OCI-LY3 (cell line): Measurements from ENCODE around the gene ARFGAP2.

Experiments
- H2AFZ ChIP-seq: fragments of 200-600, 300-600 bp; shearing (Covaris generic); 2 replicates; pipeline ENCODE4 v1.6.0; 2014; ENCODE audit warnings: antibody characterized with exemption, low read depth, low read length
- H3K27ac ChIP-seq: fragments of 200-600, 300-600 bp; sonication (generic); 2 replicates; pipeline ENCODE4 v1.5.1; 2014; ENCODE audit warnings: mild to moderate bottlenecking, low read length, moderate library complexity, mixed read lengths
- H3K27me3 ChIP-seq: fragments of 200-600, 300-600 bp; sonication (generic); 2 replicates; pipeline ENCODE4 v1.6.1; 2014; ENCODE audit warnings: low read depth, low read length, mixed read lengths
- H3K36me3 ChIP-seq: fragments of 200-600, 300-600 bp; sonication (generic); replicated peaks from 2 replicates; pipeline ENCODE3; 2014; ENCODE audit warnings: low read depth, low read length, mixed read lengths
- H3K4me1 ChIP-seq: fragments of 300-600, 200-600 bp; sonication (generic); 2 replicates; pipeline ENCODE4 v1.6.1; 2014; ENCODE audit warnings: low read length, mixed read lengths
- H3K4me2 ChIP-seq: fragments of 200-600, 300-600 bp; sonication (generic); 2 replicates; pipeline ENCODE4 v1.6.1; 2014; ENCODE audit warnings: low read length, mixed read lengths
- H3K4me3 ChIP-seq: fragments of 300-600, 200-600 bp; sonication (generic); 2 replicates; pipeline ENCODE4 v1.5.1; 2014; ENCODE audit warnings: antibody characterized with exemption, mild to moderate bottlenecking, low read length, moderate library complexity
- H3K79me2 ChIP-seq: fragments of 300-600, 200-600 bp; shearing (Covaris generic); 2 replicates; pipeline ENCODE4 v1.6.1; 2014; ENCODE audit warnings: mild to moderate bottlenecking, low read length, mixed read lengths
- H3K9ac ChIP-seq: fragments of 300-600, 200-600 bp; shearing (Covaris generic); 2 replicates; pipeline ENCODE4 v1.6.0; 2014; ENCODE audit warnings: mild to moderate bottlenecking, low read length, moderate library complexity
- H3K9me3 ChIP-seq: fragments of 200-600, 300-600 bp; shearing (Covaris generic); 2 replicates; pipeline ENCODE4 v1.6.1; 2014; ENCODE audit warnings: low read length, mixed read lengths; ENCODE audit not compliant: insufficient read depth
- H4K20me1 ChIP-seq: fragments of 200-600, 300-600 bp; sonication (generic); 2 replicates; pipeline ENCODE4 v1.6.1; 2016; ENCODE audit warnings: low read length, mixed read lengths; ENCODE audit not compliant: insufficient read depth
- CTCF ChIP-seq: fragments of 200-600, 300-600 bp; sonication (generic); IDR thresholded peaks from 2 replicates; pipeline ENCODE4 v1.5.1; 2014; ENCODE audit warnings: antibody characterized with exemption, low read length, low read depth
- EZH2phosphoT487 ChIP-seq: fragments of 200-600 bp; shearing (Covaris generic); IDR thresholded peaks from 2 replicates; pipeline ENCODE4 v1.6.1; 2018; ENCODE audit warnings: antibody characterized with exemption, mixed run types, low read depth

ARFGAP2 gene

GRCh38 chr11:47163898-47164297 lies 12.8 kb downstream of the ARFGAP2 start:
- H3K79me2 ChIP-seq: peaks cover 9% of the 10 kb centered on the region; the same call in 1 of the 2 replicates
- H3K27me3 ChIP-seq: no peaks in the 10 kb centered on the region
- H3K9ac ChIP-seq: no peak overlapping the region
- H4K20me1 ChIP-seq: peaks cover 10% of the 10 kb centered on the region
- TF ChIP-seq EZH2phosphoT487 (no peak), CTCF (no peak)
- no peak overlapping the region for H3K4me3 ChIP-seq
- no peaks in the 10 kb centered on the region for H3K4me1 ChIP-seq
- no peak overlapping the region for H3K4me2 ChIP-seq
- H2AFZ ChIP-seq: no peak overlapping the region
- peaks cover 33% of the 10 kb centered on the region for H3K36me3 ChIP-seq
- no peak overlapping the region for H3K27ac ChIP-seq
- H3K9me3 ChIP-seq: no peaks in the 10 kb centered on the region

- no peak overlapping the region for H3K4me2 ChIP-seq
- peaks cover 29% of the 10 kb centered on the region for H3K36me3 ChIP-seq
- no peak overlapping the region for H3K9ac ChIP-seq
- H3K27ac ChIP-seq: no peak overlapping the region
- no peaks in the 10 kb centered on the region for H3K9me3 ChIP-seq
- no peaks in the 10 kb centered on the region for H3K27me3 ChIP-seq
- peaks cover 10% of the 10 kb centered on the region for H4K20me1 ChIP-seq
- no peak overlapping the region for H2AFZ ChIP-seq
- H3K79me2 ChIP-seq: peaks cover 5% of the 10 kb centered on the region; the same call in 1 of the 2 replicates
- no peaks in the 10 kb centered on the region for H3K4me1 ChIP-seq
- H3K4me3 ChIP-seq: no peak overlapping the region
- TF ChIP-seq CTCF (no peak), EZH2phosphoT487 (no peak)
Observed at GRCh38 chr11:47163193-47163592, 13.5 kb downstream of the ARFGAP2 start.

DNA sequence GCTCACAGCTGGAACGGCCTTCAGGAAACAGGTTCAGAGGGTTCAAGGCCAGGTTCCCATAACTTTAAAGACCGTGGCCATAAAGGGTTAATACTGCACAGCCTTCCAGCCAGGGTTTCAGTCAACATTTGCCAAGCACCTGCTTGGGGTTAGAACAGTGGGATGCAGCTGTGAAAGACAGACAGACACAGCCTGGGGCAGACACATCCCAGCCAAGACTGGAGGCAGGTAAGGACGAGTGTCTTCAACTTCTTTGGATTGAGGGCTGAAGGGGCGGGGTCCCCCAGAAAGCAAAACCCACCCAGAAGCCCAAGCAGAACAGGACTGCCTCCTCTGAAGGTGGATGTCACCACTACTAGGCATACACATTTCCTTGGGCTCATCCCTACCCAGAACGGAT lies 14.3 kb downstream of the ARFGAP2 start:
- no peak for TF ChIP-seq CTCF
- TF ChIP-seq EZH2phosphoT487: no peak
- H3K79me2 ChIP-seq: no peaks in the 10 kb centered on the region
- H3K9me3 ChIP-seq: no peaks in the 10 kb centered on the region
- no peak overlapping the region for H3K4me2 ChIP-seq
- no peak overlapping the region for H3K27ac ChIP-seq
- H3K4me3 ChIP-seq: no peak overlapping the region
- no peak overlapping the region for H2AFZ ChIP-seq
- H3K27me3 ChIP-seq: no peaks in the 10 kb centered on the region
- peaks cover 21% of the 10 kb centered on the region for H3K36me3 ChIP-seq
- no peaks in the 10 kb centered on the region for H3K4me1 ChIP-seq
- no peak overlapping the region for H3K9ac ChIP-seq
- peaks cover 10% of the 10 kb centered on the region for H4K20me1 ChIP-seq

GRCh38 chr11:47161890-47162289 lies 14.8 kb downstream of the ARFGAP2 start:
- Histone ChIP-seq H3K27me3 (no peaks in the 10 kb centered on the region), H3K9ac (no peak overlapping the region), H3K4me2 (no peak overlapping the region), H2AFZ (no peak overlapping the region), H4K20me1 (peaks cover 10% of the 10 kb centered on the region), H3K79me2 (no peaks in the 10 kb centered on the region), H3K4me3 (no peak overlapping the region), H3K9me3 (no peaks in the 10 kb centered on the region), H3K4me1 (no peaks in the 10 kb centered on the region), H3K27ac (no peak overlapping the region), H3K36me3 (peaks cover 16% of the 10 kb centered on the region)
- TF ChIP-seq EZH2phosphoT487: no peak
- no peak for TF ChIP-seq CTCF
